Choroid plexus epithelial cell (primary cell): ENCODE results near the gene CCS.

ENCODE experiments used
- DNase-seq: peaks from one replicate; pipeline ENCODE4 v3.0.0-alpha.2; 2010; ENCODE audit warnings: low read depth
- H3K4me3 ChIP-seq: 2 replicates; pipeline ENCODE4 v1.5.1; 2011; ENCODE audit warnings: low read depth, mild to moderate bottlenecking, control low read depth, low read length, moderate library complexity
- TF ChIP-seq, protein P1 (sequence below): conservative IDR thresholded peaks from 2 replicates; pipeline ENCODE4 v1.5.1; 2011; ENCODE audit warnings: low read depth, mild to moderate bottlenecking, control low read depth, inconsistent platforms, low read length, moderate library complexity

The CCS gene

DNA sequence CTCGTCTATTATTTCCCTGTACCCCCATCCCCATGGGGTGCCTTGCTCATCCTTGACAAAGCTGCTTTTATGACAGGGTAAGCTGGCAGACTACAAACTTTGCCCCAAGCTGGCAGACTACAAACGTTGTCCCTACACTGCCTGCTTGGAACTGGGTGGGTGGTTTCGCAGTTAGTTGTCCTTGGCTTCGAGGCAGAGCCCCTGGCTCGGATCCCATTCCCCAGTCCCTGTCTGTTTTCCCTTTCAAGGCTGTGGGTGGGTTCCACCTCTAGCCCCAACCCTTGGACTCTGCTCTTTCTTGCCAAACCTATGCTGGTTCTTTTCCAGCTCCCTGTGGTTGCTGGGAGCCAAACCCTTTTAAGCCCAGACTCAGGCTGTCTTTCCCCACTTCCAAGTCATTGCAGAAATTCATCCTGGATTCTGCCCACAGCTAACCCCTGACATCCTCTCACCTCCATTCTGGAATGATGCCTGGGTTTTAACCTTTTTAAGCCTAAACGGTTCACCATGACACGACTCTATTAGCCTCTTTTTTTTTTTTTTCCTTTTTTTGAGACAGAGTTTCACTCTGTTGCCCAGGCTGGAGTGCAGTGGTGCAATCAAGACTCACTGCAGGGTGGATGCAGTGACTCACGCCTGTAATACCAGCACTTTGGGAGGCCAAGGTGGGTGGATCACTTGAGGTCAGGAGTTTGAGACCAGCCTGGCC is 14.3 kb downstream of the CCS start:
- peak; percentile 74 for DNase-seq
- TF ChIP-seq, protein P1, sequence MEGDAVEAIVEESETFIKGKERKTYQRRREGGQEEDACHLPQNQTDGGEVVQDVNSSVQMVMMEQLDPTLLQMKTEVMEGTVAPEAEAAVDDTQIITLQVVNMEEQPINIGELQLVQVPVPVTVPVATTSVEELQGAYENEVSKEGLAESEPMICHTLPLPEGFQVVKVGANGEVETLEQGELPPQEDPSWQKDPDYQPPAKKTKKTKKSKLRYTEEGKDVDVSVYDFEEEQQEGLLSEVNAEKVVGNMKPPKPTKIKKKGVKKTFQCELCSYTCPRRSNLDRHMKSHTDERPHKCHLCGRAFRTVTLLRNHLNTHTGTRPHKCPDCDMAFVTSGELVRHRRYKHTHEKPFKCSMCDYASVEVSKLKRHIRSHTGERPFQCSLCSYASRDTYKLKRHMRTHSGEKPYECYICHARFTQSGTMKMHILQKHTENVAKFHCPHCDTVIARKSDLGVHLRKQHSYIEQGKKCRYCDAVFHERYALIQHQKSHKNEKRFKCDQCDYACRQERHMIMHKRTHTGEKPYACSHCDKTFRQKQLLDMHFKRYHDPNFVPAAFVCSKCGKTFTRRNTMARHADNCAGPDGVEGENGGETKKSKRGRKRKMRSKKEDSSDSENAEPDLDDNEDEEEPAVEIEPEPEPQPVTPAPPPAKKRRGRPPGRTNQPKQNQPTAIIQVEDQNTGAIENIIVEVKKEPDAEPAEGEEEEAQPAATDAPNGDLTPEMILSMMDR = no peak
- H3K4me3 ChIP-seq = no peak overlapping the region

DNA sequence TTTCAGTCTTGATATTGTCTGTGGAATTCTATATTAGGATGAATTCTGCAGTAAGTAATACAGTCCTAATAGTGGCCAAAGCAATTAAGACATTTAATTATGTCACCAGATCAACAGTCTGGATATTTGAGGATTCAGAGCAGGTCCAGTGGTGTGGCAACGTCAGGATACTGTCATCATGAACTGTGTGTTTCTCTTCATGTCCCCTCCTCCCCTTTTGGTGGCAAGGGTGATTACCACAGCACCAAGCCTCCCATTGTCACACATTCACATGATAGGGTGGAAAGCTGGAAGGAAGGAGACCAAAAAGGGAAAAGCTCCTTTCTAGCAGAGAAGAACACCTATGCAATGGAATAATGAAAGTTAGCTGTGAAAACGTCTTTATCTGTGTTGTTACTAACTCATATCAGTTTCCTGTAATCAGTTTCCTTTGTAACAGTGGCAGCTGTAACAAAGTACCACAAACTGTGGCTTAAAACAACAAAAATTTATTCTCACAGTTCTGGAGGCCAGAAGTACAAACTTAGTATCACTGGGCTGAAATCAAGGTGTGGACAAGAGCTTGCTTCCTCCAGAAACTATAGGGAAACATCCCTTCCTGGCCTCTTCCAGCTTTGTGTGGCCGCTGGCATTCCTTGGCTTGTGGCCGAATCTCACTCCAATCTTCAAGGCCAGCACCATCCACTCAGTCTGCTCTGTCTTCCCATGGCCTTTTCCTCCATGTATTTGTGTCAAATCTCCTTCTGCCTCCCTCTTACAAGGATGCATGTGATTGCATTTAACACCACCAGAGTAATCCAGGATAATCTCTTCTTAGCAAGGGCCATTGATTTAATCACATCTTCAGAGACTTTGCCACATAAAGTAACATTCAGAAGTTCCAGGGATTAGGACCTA is 17.0 kb downstream of the CCS start:
- TF ChIP-seq, protein P1 = no peak
- DNase-seq = no peak
- no peak overlapping the region for H3K4me3 ChIP-seq

DNA sequence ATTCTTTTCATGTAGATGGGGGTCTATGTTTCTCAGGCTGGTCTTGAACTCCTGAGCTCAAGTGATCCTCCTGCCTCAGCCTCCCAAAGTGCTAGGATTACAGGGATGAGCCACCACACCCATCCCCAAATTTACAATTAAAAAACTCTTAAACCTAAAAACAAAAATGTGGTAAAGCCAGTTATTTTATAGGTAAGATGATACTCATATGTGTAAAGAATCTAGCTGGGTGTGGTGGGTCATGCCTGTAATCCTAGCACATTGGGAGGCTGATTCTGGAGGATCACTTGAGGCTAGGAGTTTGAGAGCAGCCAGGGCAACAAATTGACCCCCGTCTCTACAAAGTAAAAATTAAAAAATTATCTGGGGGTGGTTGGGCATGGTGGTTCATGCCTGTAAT is 19.5 kb downstream of the CCS start:
- no peak for DNase-seq

DNA sequence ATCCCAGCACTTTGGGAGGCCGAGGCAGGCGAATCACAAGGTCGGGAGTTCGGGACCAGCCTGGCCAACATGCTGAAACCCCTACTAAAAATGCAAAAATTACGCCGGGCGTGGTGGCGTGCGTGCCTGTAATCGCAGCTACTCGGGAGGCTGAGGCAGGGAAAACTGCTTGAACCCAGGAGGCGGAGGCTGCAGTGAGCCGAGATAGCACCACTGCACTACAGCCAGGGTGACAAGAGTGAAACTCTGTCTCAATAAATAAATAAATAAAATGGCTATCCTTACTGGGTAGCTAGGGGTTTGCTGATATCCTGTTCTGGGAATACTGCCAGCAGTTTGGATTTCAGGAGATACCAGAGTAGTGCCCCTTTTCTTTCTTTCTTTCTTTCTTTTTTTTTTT is 21.1 kb downstream of the CCS start:
- TF ChIP-seq, protein P1 = no peak
- no peak overlapping the region for H3K4me3 ChIP-seq
- DNase-seq = no peak

More for the DNA sequence above, 19.5 kb downstream of the CCS start:
- TF ChIP-seq, protein P1 = no peak
- H3K4me3 ChIP-seq = no peak overlapping the region

DNA sequence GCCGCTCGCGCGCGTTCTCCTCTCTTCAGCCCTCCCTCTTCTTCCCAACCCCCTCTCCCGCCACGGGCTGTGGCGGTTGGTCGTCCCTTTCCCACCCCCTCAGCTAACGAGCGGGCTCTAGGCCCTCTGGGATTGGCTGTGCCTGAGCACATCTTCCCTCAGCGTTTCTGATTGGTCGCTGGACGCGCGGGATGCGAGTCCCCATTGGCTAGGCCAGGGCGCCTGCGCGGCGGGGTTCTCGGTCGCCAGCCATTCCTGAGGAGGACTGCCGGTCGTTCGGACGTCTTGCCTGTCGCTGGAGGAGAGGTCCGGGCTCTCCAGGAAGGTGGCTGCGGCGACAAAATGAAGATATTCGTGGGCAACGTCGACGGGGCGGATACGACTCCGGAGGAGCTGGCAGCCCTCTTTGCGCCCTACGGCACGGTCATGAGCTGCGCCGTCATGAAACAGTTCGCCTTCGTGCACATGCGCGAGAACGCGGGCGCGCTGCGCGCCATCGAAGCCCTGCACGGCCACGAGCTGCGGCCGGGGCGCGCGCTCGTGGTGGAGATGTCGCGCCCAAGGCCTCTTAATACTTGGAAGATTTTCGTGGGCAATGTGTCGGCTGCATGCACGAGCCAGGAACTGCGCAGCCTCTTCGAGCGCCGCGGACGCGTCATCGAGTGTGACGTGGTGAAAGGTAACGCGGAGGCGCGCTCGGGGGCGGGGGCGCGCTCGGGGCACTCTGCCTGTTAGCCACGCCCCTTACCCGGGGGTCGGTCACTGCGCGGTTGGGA is 23.6 kb downstream of the CCS start, which contains the start of gene RBM14:
Gene RBM14 (plus strand): TSS at position 252 of the 776 bp plus-strand sequence. CDS start 91 bp downstream, at position 343.
- TF ChIP-seq, protein P1 = no peak
- H3K4me3 ChIP-seq = peak within 1 kb of the TSS; percentile 97
- DNase-seq = peak; percentile 99

DNA sequence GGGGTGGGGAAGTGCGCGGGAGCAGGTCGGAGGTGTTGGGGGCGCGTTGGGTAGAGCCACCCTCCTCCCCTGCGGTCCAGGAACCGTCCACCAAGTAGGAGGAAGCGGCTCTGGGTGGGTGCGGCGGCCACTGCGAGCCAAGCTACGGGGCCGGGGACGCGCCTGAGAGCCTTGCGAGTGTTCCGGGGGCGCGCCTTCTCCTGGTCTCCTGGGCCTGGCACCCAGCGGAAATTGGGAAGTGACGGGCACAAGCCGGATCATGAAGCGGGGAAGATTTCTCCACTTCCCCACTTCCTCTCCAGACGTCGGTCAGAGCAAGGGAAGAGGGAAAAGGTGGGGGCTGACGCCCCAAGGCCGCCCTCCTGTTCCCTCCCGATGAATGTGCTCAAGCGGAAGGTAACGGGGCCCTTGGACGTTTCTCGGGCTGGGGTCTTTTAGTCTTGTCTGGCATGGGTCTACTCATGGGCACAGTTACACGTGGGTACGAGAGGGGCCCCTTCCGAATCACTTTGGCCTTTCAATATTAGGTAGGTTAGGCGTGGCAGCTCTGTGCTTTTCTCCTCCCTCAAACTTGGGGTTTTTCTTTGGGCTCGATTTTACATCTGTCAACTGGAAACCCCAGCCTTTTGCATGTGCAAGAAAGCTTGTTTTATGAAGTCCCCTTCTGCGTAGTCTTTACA is 24.3 kb downstream of the CCS start:
- DNase-seq = no peak
- H3K4me3 ChIP-seq = peak overlapping the region; percentile 97

More for the DNA sequence above, 24.3 kb downstream of the CCS start:
- TF ChIP-seq, protein P1 = no peak
